BJ (cell line): Measurements from ENCODE around the gene CUX1. TPM values are rescaled to one million over a fixed set of nuclear protein-coding genes. Genes with fewer than 3 reads are reported as not detected.

Experiments
- CTCF ChIA-PET: fragments of 350-600 bp; formaldehyde crosslinking; extraction: SDS; loops from one replicate; lab custom pipeline; 2021; ENCODE audit warnings: antibody characterized with exemption, inconsistent platforms; lab: Yijun Ruan, JAX
- POLR2A ChIA-PET: fragments of 300-600 bp; sonication (Branson Sonifier 250); formaldehyde crosslinking; extraction: SDS; loops from one replicate; lab custom pipeline; 2021; ENCODE audit warnings: antibody characterized with exemption; lab: Charles Lee
- DNase-seq: peaks from one replicate; pipeline ENCODE4 v3.0.0-alpha.2; 2011; ENCODE audit warnings: low read depth
- H3K27me3 ChIP-seq: 2 replicates; pipeline ENCODE4 v1.6.0; 2011; ENCODE audit warnings: low read length; ENCODE audit not compliant: control insufficient read depth, insufficient read depth
- H3K36me3 ChIP-seq: 2 replicates; pipeline ENCODE4 v1.5.1; 2011; ENCODE audit warnings: low read length; ENCODE audit not compliant: control insufficient read depth, insufficient read depth
- H3K4me3 ChIP-seq: 2 replicates; pipeline ENCODE4 v1.5.1; 2011; ENCODE audit warnings: low read depth, mild to moderate bottlenecking, control low read depth, low read length
- polyA plus RNA-seq: library from polyadenylated mRNA; depleted of rRNA; stranded (reverse); fragments of >200 nt; gene quantifications from 2 replicates; pipeline ENCODE4 v1.2.3, GENCODE V29; 2011
- TF ChIP-seq, protein P1 (sequence below): IDR thresholded peaks from 2 replicates; pipeline ENCODE4 v1.5.1; 2011; ENCODE audit warnings: low read depth, mild to moderate bottlenecking, control low read depth, inconsistent platforms, low read length, moderate library complexity; ENCODE audit not compliant: insufficient read depth

CUX1 gene
- polyA plus RNA-seq, 1 experiment: 36.5 TPM

- DNase-seq: no peak
- TF ChIP-seq, protein P1, sequence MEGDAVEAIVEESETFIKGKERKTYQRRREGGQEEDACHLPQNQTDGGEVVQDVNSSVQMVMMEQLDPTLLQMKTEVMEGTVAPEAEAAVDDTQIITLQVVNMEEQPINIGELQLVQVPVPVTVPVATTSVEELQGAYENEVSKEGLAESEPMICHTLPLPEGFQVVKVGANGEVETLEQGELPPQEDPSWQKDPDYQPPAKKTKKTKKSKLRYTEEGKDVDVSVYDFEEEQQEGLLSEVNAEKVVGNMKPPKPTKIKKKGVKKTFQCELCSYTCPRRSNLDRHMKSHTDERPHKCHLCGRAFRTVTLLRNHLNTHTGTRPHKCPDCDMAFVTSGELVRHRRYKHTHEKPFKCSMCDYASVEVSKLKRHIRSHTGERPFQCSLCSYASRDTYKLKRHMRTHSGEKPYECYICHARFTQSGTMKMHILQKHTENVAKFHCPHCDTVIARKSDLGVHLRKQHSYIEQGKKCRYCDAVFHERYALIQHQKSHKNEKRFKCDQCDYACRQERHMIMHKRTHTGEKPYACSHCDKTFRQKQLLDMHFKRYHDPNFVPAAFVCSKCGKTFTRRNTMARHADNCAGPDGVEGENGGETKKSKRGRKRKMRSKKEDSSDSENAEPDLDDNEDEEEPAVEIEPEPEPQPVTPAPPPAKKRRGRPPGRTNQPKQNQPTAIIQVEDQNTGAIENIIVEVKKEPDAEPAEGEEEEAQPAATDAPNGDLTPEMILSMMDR: no peak
- ChIA-PET POLR2A (no interaction called here), CTCF (no interaction called here)
- H3K4me3 ChIP-seq: no peak overlapping the region
- H3K27me3 ChIP-seq: no peaks in the 10 kb centered on the region
- H3K36me3 ChIP-seq: peaks cover 8% of the 10 kb centered on the region
Observed at GRCh38 chr7:102184303-102184702, 366.9 kb downstream of the CUX1 start.

DNA sequence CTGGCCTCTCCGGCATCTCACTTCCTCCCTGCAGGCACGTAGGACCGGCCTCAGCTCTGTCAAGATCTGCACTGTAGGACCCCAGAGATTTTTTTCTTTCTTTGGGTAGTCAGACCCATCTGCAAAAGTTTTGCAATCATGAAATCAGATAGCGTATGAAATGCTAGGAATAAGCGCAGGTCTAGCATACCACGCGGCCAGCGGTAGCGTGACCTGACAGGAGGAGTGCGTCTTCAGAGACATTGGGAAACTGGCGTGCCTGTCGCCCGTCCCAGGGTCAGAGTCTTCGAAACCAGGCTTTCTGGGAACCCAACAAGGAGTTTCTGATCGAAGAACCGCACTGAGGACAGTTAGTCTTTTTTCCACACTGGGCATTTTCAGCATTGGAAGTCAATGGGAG is 368.4 kb downstream of the CUX1 start:
- CTCF ChIA-PET: no interaction called here
- DNase-seq: no peak
- Histone ChIP-seq H3K36me3 (peaks cover 11% of the 10 kb centered on the region), H3K4me3 (no peak overlapping the region), H3K27me3 (no peaks in the 10 kb centered on the region)
- TF ChIP-seq, protein P1: no peak
- POLR2A ChIA-PET: no interaction called here

GRCh38 chr7:102186306-102186705 is 368.9 kb downstream of the CUX1 start:
- Histone ChIP-seq H3K36me3 (peaks cover 11% of the 10 kb centered on the region), H3K27me3 (no peaks in the 10 kb centered on the region), H3K4me3 (no peak overlapping the region)
- POLR2A ChIA-PET: no interaction called here
- DNase-seq: no peak
- TF ChIP-seq, protein P1: no peak
- CTCF ChIA-PET: no interaction called here

DNA sequence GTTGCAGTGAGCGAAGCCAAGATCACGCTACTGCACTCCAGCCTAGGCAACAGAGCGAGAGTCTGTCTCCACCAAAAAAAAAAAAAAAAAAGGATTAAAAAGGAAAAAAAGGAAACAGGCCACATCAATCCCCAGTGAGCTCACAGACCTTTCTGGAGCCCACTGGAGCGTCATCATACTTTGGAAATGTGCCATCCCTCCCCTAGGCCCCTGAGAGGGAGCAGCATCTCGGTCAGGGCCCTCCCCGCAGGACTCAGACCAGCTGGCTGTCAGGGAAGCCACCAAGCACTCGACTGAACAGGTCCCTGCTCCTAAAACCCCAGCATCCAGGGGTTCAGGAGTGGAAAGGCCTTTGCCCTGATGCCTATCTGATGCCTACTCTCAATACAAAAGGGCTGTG is 371.3 kb downstream of the CUX1 start:
- TF ChIP-seq, protein P1: no peak
- Histone ChIP-seq H3K27me3 (no peaks in the 10 kb centered on the region), H3K4me3 (no peak overlapping the region), H3K36me3 (peaks cover 19% of the 10 kb centered on the region)
- ChIA-PET POLR2A (no interaction called here), CTCF (interaction anchor here (0.9 kb wide), 1 partner anchor 15 kb away, joined by 3 read pairs; no protein-coding TSS in a partner anchor)
- DNase-seq: no peak

GRCh38 chr7:102189756-102190155 is 372.3 kb downstream of the CUX1 start:
- H3K36me3 ChIP-seq: peaks cover 19% of the 10 kb centered on the region
- ChIA-PET CTCF (interaction anchor here (0.8 kb wide), 1 partner anchor 47 kb away, joined by 3 read pairs; no protein-coding TSS in a partner anchor), POLR2A (no interaction called here)
- TF ChIP-seq, protein P1: no peak
- no peak overlapping the region for H3K4me3 ChIP-seq
- no peaks in the 10 kb centered on the region for H3K27me3 ChIP-seq
- no peak for DNase-seq
